ENCODE measurements around the gene UTRN. TPM values are rescaled to one million over a fixed set of nuclear protein-coding genes. Genes with fewer than 3 reads are reported as not detected.

The UTRN gene
- total RNA-seq, 1 experiment from 2014 or later, result 125 TPM

DNA sequence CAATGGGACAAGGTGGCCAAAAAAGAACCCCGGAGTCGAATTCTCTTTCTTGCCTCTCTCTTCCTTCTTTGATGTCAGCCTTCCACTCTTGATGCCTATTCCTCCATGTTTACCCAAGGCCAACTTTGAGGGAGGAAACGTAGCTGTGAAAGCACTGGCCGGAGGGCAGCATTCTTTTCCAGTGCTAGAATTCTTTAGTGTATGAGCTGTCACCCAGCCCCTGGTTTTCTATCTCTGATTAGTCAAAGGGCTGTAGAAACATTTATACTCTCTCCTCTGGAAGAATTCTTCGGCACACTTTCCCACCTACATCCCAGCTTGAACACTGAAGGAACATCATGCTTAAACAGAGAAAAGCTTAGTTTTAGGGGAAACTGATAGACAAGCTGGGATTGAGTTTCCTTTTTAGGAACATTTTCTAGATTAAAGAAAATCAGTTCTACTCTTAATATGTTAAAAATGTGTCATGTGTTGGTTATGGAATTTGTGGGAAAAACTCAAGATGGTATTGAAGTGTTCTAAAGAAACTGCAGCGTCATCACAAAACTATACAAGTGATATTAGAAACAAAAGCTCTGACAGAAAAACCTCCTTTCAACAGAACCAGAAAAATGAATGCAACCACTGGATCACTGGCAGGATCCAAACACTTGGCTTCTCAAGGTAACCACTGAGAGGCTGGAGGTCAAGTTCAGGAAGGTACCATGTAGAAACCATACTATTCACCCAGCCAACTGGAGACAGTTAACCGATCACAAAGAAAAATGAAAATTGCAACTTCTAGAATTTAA is 20.7 kb upstream of the UTRN start:
- Mint-ChIP-seq H3K4me3 (peak overlapping the region; percentile 51; the same call in 1 of the 2 replicates), H3K27ac (peak overlapping the region; percentile 74), H3K9me3 (peaks cover 13% of the 10 kb centered on the region), H3K36me3 (peaks cover 4% of the 10 kb centered on the region), H3K4me1 (peaks cover 52% of the 10 kb centered on the region), H3K27me3 (ENCODE audit: low read depth) (peaks cover 2% of the 10 kb centered on the region; the same call in 1 of the 2 replicates)
- peak; percentile 24; the same call in 1 of the 2 replicates for ATAC-seq
- TF ChIP-seq CDX4 (CRISPR knock-in tag; IDR thresholded peaks at IDR 0.05; ENCODE audit: borderline replicate concordance) (no peak), TCF7 (CRISPR knock-in tag; IDR thresholded peaks at IDR 0.05; ENCODE audit: low read depth) (no peak), GABPB1 (CRISPR knock-in tag; IDR thresholded peaks at IDR 0.05) (peak; percentile 29; the same call in 1 of the 2 replicates), CREM (CRISPR knock-in tag; IDR thresholded peaks at IDR 0.05) (no peak), FOXJ3 (CRISPR knock-in tag; IDR thresholded peaks at IDR 0.05; ENCODE audit: borderline replicate concordance) (no peak)
- TF ChIP-seq, protein P1, sequence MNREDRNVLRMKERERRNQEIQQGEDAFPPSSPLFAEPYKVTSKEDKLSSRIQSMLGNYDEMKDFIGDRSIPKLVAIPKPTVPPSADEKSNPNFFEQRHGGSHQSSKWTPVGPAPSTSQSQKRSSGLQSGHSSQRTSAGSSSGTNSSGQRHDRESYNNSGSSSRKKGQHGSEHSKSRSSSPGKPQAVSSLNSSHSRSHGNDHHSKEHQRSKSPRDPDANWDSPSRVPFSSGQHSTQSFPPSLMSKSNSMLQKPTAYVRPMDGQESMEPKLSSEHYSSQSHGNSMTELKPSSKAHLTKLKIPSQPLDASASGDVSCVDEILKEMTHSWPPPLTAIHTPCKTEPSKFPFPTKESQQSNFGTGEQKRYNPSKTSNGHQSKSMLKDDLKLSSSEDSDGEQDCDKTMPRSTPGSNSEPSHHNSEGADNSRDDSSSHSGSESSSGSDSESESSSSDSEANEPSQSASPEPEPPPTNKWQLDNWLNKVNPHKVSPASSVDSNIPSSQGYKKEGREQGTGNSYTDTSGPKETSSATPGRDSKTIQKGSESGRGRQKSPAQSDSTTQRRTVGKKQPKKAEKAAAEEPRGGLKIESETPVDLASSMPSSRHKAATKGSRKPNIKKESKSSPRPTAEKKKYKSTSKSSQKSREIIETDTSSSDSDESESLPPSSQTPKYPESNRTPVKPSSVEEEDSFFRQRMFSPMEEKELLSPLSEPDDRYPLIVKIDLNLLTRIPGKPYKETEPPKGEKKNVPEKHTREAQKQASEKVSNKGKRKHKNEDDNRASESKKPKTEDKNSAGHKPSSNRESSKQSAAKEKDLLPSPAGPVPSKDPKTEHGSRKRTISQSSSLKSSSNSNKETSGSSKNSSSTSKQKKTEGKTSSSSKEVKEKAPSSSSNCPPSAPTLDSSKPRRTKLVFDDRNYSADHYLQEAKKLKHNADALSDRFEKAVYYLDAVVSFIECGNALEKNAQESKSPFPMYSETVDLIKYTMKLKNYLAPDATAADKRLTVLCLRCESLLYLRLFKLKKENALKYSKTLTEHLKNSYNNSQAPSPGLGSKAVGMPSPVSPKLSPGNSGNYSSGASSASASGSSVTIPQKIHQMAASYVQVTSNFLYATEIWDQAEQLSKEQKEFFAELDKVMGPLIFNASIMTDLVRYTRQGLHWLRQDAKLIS (CRISPR knock-in tag; IDR thresholded peaks at IDR 0.05; ENCODE audit: borderline replicate concordance), result no peak
- POLR2A ChIA-PET, result interaction anchor here (0.8 kb wide), 1 partner anchor 22 kb away, joined by 4 read pairs; no protein-coding TSS in a partner anchor
- DNase-seq (ENCODE audit: low spot score), result no peak
- CTCF ChIA-PET, result interaction anchor here (0.9 to 2.7 kb wide), 3 partner anchors 22 to 48 kb away, joined by 6 to 23 read pairs (median 6); partner anchors contain the start of gene UTRN

GRCh38 chr6:144265061-144265357 is 20.1 kb upstream of the UTRN start:
- TF ChIP-seq PREB (CRISPR knock-in tag; IDR thresholded peaks at IDR 0.05; ENCODE audit: borderline replicate concordance), result no peak
- no peak for TF ChIP-seq ZNF263 (CRISPR knock-in tag; IDR thresholded peaks at IDR 0.05; ENCODE audit: low read depth)
- no peak for TF ChIP-seq ZNF512 (CRISPR knock-in tag; IDR thresholded peaks at IDR 0.05; ENCODE audit: borderline replicate concordance)
- TF ChIP-seq HMGA2 (CRISPR knock-in tag; IDR thresholded peaks at IDR 0.05), result no peak
- TF ChIP-seq, protein P2, sequence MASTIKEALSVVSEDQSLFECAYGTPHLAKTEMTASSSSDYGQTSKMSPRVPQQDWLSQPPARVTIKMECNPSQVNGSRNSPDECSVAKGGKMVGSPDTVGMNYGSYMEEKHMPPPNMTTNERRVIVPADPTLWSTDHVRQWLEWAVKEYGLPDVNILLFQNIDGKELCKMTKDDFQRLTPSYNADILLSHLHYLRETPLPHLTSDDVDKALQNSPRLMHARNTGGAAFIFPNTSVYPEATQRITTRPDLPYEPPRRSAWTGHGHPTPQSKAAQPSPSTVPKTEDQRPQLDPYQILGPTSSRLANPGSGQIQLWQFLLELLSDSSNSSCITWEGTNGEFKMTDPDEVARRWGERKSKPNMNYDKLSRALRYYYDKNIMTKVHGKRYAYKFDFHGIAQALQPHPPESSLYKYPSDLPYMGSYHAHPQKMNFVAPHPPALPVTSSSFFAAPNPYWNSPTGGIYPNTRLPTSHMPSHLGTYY (CRISPR knock-in tag; IDR thresholded peaks at IDR 0.05), result no peak
- TF ChIP-seq ESRRA (CRISPR knock-in tag; IDR thresholded peaks at IDR 0.05; ENCODE audit: borderline replicate concordance), result no peak
- TF ChIP-seq NFE2L1 (CRISPR knock-in tag; IDR thresholded peaks at IDR 0.05), result no peak
- TF ChIP-seq GRHL2 (CRISPR knock-in tag; IDR thresholded peaks at IDR 0.05; ENCODE audit: insufficient replicate concordance, severe bottlenecking), result no peak
- TF ChIP-seq RORB (CRISPR knock-in tag; IDR thresholded peaks at IDR 0.05), result no peak
- TF ChIP-seq, protein P3, sequence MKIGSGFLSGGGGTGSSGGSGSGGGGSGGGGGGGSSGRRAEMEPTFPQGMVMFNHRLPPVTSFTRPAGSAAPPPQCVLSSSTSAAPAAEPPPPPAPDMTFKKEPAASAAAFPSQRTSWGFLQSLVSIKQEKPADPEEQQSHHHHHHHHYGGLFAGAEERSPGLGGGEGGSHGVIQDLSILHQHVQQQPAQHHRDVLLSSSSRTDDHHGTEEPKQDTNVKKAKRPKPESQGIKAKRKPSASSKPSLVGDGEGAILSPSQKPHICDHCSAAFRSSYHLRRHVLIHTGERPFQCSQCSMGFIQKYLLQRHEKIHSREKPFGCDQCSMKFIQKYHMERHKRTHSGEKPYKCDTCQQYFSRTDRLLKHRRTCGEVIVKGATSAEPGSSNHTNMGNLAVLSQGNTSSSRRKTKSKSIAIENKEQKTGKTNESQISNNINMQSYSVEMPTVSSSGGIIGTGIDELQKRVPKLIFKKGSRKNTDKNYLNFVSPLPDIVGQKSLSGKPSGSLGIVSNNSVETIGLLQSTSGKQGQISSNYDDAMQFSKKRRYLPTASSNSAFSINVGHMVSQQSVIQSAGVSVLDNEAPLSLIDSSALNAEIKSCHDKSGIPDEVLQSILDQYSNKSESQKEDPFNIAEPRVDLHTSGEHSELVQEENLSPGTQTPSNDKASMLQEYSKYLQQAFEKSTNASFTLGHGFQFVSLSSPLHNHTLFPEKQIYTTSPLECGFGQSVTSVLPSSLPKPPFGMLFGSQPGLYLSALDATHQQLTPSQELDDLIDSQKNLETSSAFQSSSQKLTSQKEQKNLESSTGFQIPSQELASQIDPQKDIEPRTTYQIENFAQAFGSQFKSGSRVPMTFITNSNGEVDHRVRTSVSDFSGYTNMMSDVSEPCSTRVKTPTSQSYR (CRISPR knock-in tag; IDR thresholded peaks at IDR 0.05), result no peak
- no peak for TF ChIP-seq FOXJ3 (CRISPR knock-in tag; IDR thresholded peaks at IDR 0.05; ENCODE audit: borderline replicate concordance)
- no peak for TF ChIP-seq TEAD4 (CRISPR knock-in tag; IDR thresholded peaks at IDR 0.05)
- Mint-ChIP-seq H3K4me1 (peaks cover 49% of the 10 kb centered on the region), H3K27ac (peak overlapping the region; percentile 74; the same call in 1 of the 2 replicates), H3K4me3 (peak overlapping the region; percentile 51), H3K27me3 (ENCODE audit: low read depth) (peaks cover 2% of the 10 kb centered on the region; the same call in 1 of the 2 replicates), H3K9me3 (peaks cover 13% of the 10 kb centered on the region), H3K36me3 (peaks cover 4% of the 10 kb centered on the region)
- ATAC-seq (no peak), DNase-seq (ENCODE audit: low spot score) (no peak)
- ChIA-PET POLR2A (interaction anchor here (0.8 kb wide), 1 partner anchor 21 kb away, joined by 4 read pairs; no protein-coding TSS in a partner anchor), CTCF (interaction anchor here (0.9 to 2.7 kb wide), 3 partner anchors 21 to 48 kb away, joined by 6 to 23 read pairs (median 6); partner anchors contain the start of gene UTRN)

Measured in WTC11 (cell line).